Measurements from ENCODE around the gene STAM2.
"Not testable (repeated sequence)": the region's sequence is repeated elsewhere in the genome, so short reads cannot be mapped to it uniquely, and the experiment has no call there.

STAM2 gene

GRCh38 chr2:152172201-152172785 is 3.3 kb downstream of the STAM2 start:
- not testable (repeated sequence) for DNase-seq (ENCODE audit: low spot score)

- no peak for DNase-seq (ENCODE audit: low spot score)
Observed at GRCh38 chr2:152171718-152172117, 3.8 kb downstream of the STAM2 start.

- not testable (repeated sequence) for DNase-seq (ENCODE audit: low spot score)
Observed at GRCh38 chr2:152169158-152169557, 6.4 kb downstream of the STAM2 start.

GRCh38 chr2:152167470-152167869 is 8.1 kb downstream of the STAM2 start:
- DNase-seq (ENCODE audit: low spot score): not testable (repeated sequence)

GRCh38 chr2:152167065-152167464 is 8.5 kb downstream of the STAM2 start:
- no peak for DNase-seq (ENCODE audit: low spot score)

GRCh38 chr2:152166633-152167032 is 8.9 kb downstream of the STAM2 start:
- no peak for DNase-seq (ENCODE audit: low spot score)

- DNase-seq (ENCODE audit: low spot score): no peak
Observed at GRCh38 chr2:152165780-152166179, 9.8 kb downstream of the STAM2 start.

- no peak for DNase-seq (ENCODE audit: low spot score)
Observed at GRCh38 chr2:152165306-152165705, 10.3 kb downstream of the STAM2 start.

GRCh38 chr2:152163669-152164068 is 11.9 kb downstream of the STAM2 start:
- not testable (repeated sequence) for DNase-seq (ENCODE audit: low spot score)

- no peak for DNase-seq (ENCODE audit: low spot score)
Observed at GRCh38 chr2:152162141-152162540, 13.4 kb downstream of the STAM2 start.

GRCh38 chr2:152161598-152161997 is 14.0 kb downstream of the STAM2 start:
- no peak for DNase-seq (ENCODE audit: low spot score)

GRCh38 chr2:152160378-152160777 is 15.2 kb downstream of the STAM2 start:
- not testable (repeated sequence) for DNase-seq (ENCODE audit: low spot score)

- no peak for DNase-seq (ENCODE audit: low spot score)
Observed at GRCh38 chr2:152157253-152157652, 18.3 kb downstream of the STAM2 start.

- no peak for DNase-seq (ENCODE audit: low spot score)
Observed at GRCh38 chr2:152155209-152155608, 20.4 kb downstream of the STAM2 start.

GRCh38 chr2:152154462-152154861 is 21.1 kb downstream of the STAM2 start:
- no peak for DNase-seq (ENCODE audit: low spot score)

GRCh38 chr2:152134488-152135280 is 40.9 kb downstream of the STAM2 start:
- no peak for DNase-seq (ENCODE audit: low spot score)

GRCh38 chr2:152132306-152132705 is 43.3 kb downstream of the STAM2 start:
- no peak for DNase-seq (ENCODE audit: low spot score)

GRCh38 chr2:152127628-152128027 is 47.9 kb downstream of the STAM2 start:
- no peak for DNase-seq (ENCODE audit: low spot score)

GRCh38 chr2:152126664-152127063 is 48.9 kb downstream of the STAM2 start:
- no peak for DNase-seq (ENCODE audit: low spot score)

- DNase-seq (ENCODE audit: low spot score): no peak
Observed at GRCh38 chr2:152122161-152122560, 53.4 kb downstream of the STAM2 start.

GRCh38 chr2:152120430-152120829 is 55.1 kb downstream of the STAM2 start:
- DNase-seq (ENCODE audit: low spot score): no peak

- no peak for DNase-seq (ENCODE audit: low spot score)
Observed at GRCh38 chr2:152115952-152116351, 59.6 kb downstream of the STAM2 start.

- no peak for DNase-seq (ENCODE audit: low spot score)
Observed at GRCh38 chr2:152114366-152114765, 61.2 kb downstream of the STAM2 start.

- DNase-seq (ENCODE audit: low spot score): not testable (repeated sequence)
Observed at GRCh38 chr2:152107140-152107539, 68.4 kb downstream of the STAM2 start.
